SK-N-SH (cell line): ENCODE data around the gene BMI1.

Experiments
- CTCF ChIP-seq: fragments of 200-600 bp; sonication (generic); IDR thresholded peaks from 2 replicates; pipeline ENCODE4 v1.6.1; 2017; ENCODE audit warnings: antibody characterized with exemption, mild to moderate bottlenecking, moderate library complexity
- EP300 ChIP-seq, 2 experiments: IDR thresholded peaks; 2 replicates each; pipeline versions ENCODE4 v1.4.0 to v1.6.1; 2012; ENCODE audit warnings: borderline replicate concordance in 1 of 2, low read depth in 1 of 2, low read length in 1 of 2
- MEF2A ChIP-seq: IDR thresholded peaks from 2 replicates; pipeline ENCODE4 v1.4.0; 2012; ENCODE audit warnings: low read depth, borderline replicate concordance
- RXRA ChIP-seq: IDR thresholded peaks from 2 replicates; pipeline ENCODE4 v1.4.0; 2012; ENCODE audit warnings: low read depth, mild to moderate bottlenecking, borderline replicate concordance

- TF ChIP-seq CTCF: no peak
- TF ChIP-seq RXRA: no peak
- no peak for TF ChIP-seq EP300 (IDR thresholded peaks at IDR 0.05; ENCODE audit: borderline replicate concordance in 1 of 2, low read depth in 1 of 2, low read length in 1 of 2)
- no peak for TF ChIP-seq MEF2A
These were observed 51.4 kb downstream of the BMI1 start for GRCh38 chr10:22372298-22372697.
